H9 (cell line): Measurements from ENCODE around the gene PCCA. TPM values are rescaled to one million over a fixed set of nuclear protein-coding genes. Genes with fewer than 3 reads are reported as not detected.

Source experiments
- DNase-seq: peaks from one replicate; pipeline ENCODE4 v3.0.0-alpha.2; 2017
- H2AFZ ChIP-seq: one replicate; pipeline ENCODE4 v1.6.1; 2013; ENCODE audit warnings: mild to moderate bottlenecking, low read length, control low read depth, moderate library complexity
- H2AK5ac ChIP-seq: 2 replicates; pipeline ENCODE4 v1.6.1; 2013; ENCODE audit warnings: low read length, control low read depth, mixed read lengths; ENCODE audit not compliant: insufficient read length
- H2BK120ac ChIP-seq: one replicate; pipeline ENCODE4 v1.6.1; 2013; ENCODE audit warnings: low read depth, mild to moderate bottlenecking, low read length, control low read depth, inconsistent platforms; ENCODE audit not compliant: poor library complexity, severe bottlenecking
- H2BK12ac ChIP-seq: 2 replicates; pipeline ENCODE4 v1.6.1; 2013; ENCODE audit warnings: low read length, control low read depth, mixed read lengths, low read depth; ENCODE audit not compliant: insufficient read length
- H2BK15ac ChIP-seq: 2 replicates; pipeline ENCODE4 v1.6.1; 2013; ENCODE audit warnings: low read depth, low read length, control low read depth
- H2BK20ac ChIP-seq: one replicate; pipeline ENCODE4 v1.6.1; 2013; ENCODE audit warnings: low read depth, mild to moderate bottlenecking, low read length, control low read depth, inconsistent platforms; ENCODE audit not compliant: poor library complexity, severe bottlenecking
- H2BK5ac ChIP-seq: 2 replicates; pipeline ENCODE4 v1.6.1; 2013; ENCODE audit warnings: low read length, control low read depth, mixed read lengths; ENCODE audit not compliant: insufficient read length
- H3K14ac ChIP-seq: 2 replicates; pipeline ENCODE4 v1.6.1; 2013; ENCODE audit warnings: low read length, control low read depth; ENCODE audit not compliant: insufficient read depth
- H3K18ac ChIP-seq: 2 replicates; pipeline ENCODE4 v1.6.1; 2013; ENCODE audit warnings: low read depth, mild to moderate bottlenecking, mixed read lengths, low read length, control low read depth; ENCODE audit not compliant: insufficient read length
- H3K23ac ChIP-seq: 2 replicates; pipeline ENCODE4 v1.6.1; 2013; ENCODE audit warnings: low read length, control low read depth, mixed read lengths, low read depth; ENCODE audit not compliant: insufficient read length
- H3K23me2 ChIP-seq: 2 replicates; pipeline ENCODE4 v1.6.1; 2013; ENCODE audit warnings: low read depth, mild to moderate bottlenecking, mixed read lengths, low read length, control low read depth; ENCODE audit not compliant: insufficient read length, poor library complexity, severe bottlenecking
- H3K27ac ChIP-seq: 2 replicates; pipeline ENCODE4 v1.5.1; 2013; ENCODE audit warnings: low read length, control low read depth, mixed read lengths, low read depth; ENCODE audit not compliant: insufficient read length
- H3K27me3 ChIP-seq: 2 replicates; pipeline ENCODE4 v1.6.1; 2013; ENCODE audit warnings: low read length, control low read depth, inconsistent platforms; ENCODE audit not compliant: insufficient read depth
- H3K4ac ChIP-seq: 2 replicates; pipeline ENCODE4 v1.6.1; 2013; ENCODE audit warnings: low read depth, mild to moderate bottlenecking, control low read depth, inconsistent platforms, low read length, moderate library complexity
- H3K4me1 ChIP-seq: 2 replicates; pipeline ENCODE4 v1.6.1; 2013; ENCODE audit warnings: low read length, control low read depth, inconsistent platforms; ENCODE audit not compliant: insufficient read depth
- H3K4me2 ChIP-seq: 2 replicates; pipeline ENCODE4 v1.6.1; 2013; ENCODE audit warnings: low read length, control low read depth, mixed read lengths; ENCODE audit not compliant: insufficient read length, insufficient read depth
- H3K56ac ChIP-seq: 2 replicates; pipeline ENCODE4 v1.6.1; 2013; ENCODE audit warnings: low read depth, mild to moderate bottlenecking, mixed read lengths, low read length, control low read depth; ENCODE audit not compliant: insufficient read length
- H3K79me1 ChIP-seq: 2 replicates; pipeline ENCODE4 v1.6.1; 2013; ENCODE audit warnings: low read depth, mild to moderate bottlenecking, moderate library complexity, low read length, control low read depth, inconsistent platforms; ENCODE audit not compliant: insufficient read depth, poor library complexity, severe bottlenecking
- H3K79me2 ChIP-seq: 2 replicates; pipeline ENCODE4 v1.6.1; 2013; ENCODE audit warnings: low read length, control low read depth, inconsistent platforms; ENCODE audit not compliant: insufficient read depth
- H3K9ac ChIP-seq: 2 replicates; pipeline ENCODE4 v1.6.1; 2013; ENCODE audit warnings: low read length, control low read depth, mixed read lengths; ENCODE audit not compliant: insufficient read length; ENCODE audit errors: extremely low read depth
- H3K9me3 ChIP-seq: one replicate; pipeline ENCODE4 v1.6.1; 2013; ENCODE audit warnings: low read depth, low read length, inconsistent platforms; ENCODE audit not compliant: control insufficient read depth
- H3T11ph ChIP-seq: one replicate; pipeline ENCODE4 v1.6.1; 2013; ENCODE audit warnings: mild to moderate bottlenecking, low read length, control low read depth, inconsistent platforms
- H4K20me1 ChIP-seq: one replicate; pipeline ENCODE4 v1.6.1; 2013; ENCODE audit not compliant: control insufficient read depth, insufficient read length, insufficient read depth
- H4K5ac ChIP-seq: 2 replicates; pipeline ENCODE4 v1.6.1; 2013; ENCODE audit warnings: low read depth, mild to moderate bottlenecking, mixed read lengths, low read length, control low read depth; ENCODE audit not compliant: insufficient read length
- H4K8ac ChIP-seq: replicated peaks from 2 replicates; pipeline ENCODE4 v1.6.1; 2013; ENCODE audit warnings: low read length, control low read depth, mixed read lengths, low read depth; ENCODE audit not compliant: insufficient read length
- H4K91ac ChIP-seq: 2 replicates; pipeline ENCODE4 v1.6.1; 2013; ENCODE audit warnings: low read depth, mild to moderate bottlenecking, moderate library complexity, mixed read lengths, low read length, control low read depth; ENCODE audit not compliant: insufficient read length
- H3K27ac Mint-ChIP-seq, 3 experiments: 2 replicates in 2 of 3; 3 replicates in 1 of 3; pipeline ENCODE4 v1.8.0; 2020 to 2021; ENCODE audit warnings: mixed read lengths in 3 of 3, mild to moderate bottlenecking in 1 of 3, moderate library complexity in 1 of 3
- H3K27me3 Mint-ChIP-seq: 2 replicates; pipeline ENCODE4 v1.8.0; 2021; ENCODE audit warnings: low read depth, mild to moderate bottlenecking, moderate library complexity, mixed read lengths
- H3K36me3 Mint-ChIP-seq, 3 experiments: 2 replicates in 2 of 3; 3 replicates in 1 of 3; pipeline ENCODE4 v1.8.0; 2020 to 2021; ENCODE audit warnings: low read depth in 3 of 3, mixed read lengths in 3 of 3; ENCODE audit not compliant: insufficient read depth in 1 of 3
- H3K4me1 Mint-ChIP-seq, 2 experiments: 2 replicates each; pipeline ENCODE4 v1.8.0; 2020; ENCODE audit warnings: mixed read lengths in 2 of 2
- H3K4me3 Mint-ChIP-seq, 2 experiments: 2 replicates in 1 of 2; 3 replicates in 1 of 2; pipeline ENCODE4 v1.8.0; 2020 to 2021; ENCODE audit warnings: mild to moderate bottlenecking in 2 of 2, mixed read lengths in 2 of 2, moderate library complexity in 1 of 2
- H3K9me3 Mint-ChIP-seq, 2 experiments: 2 replicates in 1 of 2; 3 replicates in 1 of 2; pipeline ENCODE4 v1.8.0; 2020; ENCODE audit warnings: mild to moderate bottlenecking in 2 of 2, mixed read lengths in 2 of 2, moderate library complexity in 1 of 2
- WGBS: extraction: QIAGEN DNeasy Blood & Tissue Kit; methylation state at CpG from one replicate; pipeline ENCODE4 v1.1.7; 2013; ENCODE audit warnings: missing lambda C conversion rate, low lambda C conversion rate, mixed read lengths; ENCODE audit not compliant: insufficient read length; ENCODE audit errors: extremely low coverage; 5-methylcytosine and 5-hydroxymethylcytosine counted together
- total RNA-seq: library from RNA; stranded (reverse); gene quantifications from 2 replicates; pipeline ENCODE4 v1.2.1, GENCODE V29; 2021
- TF ChIP-seq, protein P1 (sequence below): fragments of 200-600 bp; sonication (generic); conservative IDR thresholded peaks from 3 replicates; pipeline ENCODE4 v1.8.0; 2021; ENCODE audit warnings: antibody characterized with exemption, mild to moderate bottlenecking

The PCCA gene
- total RNA-seq, 1 experiment from 2014 or later, result 56.5 TPM

DNA sequence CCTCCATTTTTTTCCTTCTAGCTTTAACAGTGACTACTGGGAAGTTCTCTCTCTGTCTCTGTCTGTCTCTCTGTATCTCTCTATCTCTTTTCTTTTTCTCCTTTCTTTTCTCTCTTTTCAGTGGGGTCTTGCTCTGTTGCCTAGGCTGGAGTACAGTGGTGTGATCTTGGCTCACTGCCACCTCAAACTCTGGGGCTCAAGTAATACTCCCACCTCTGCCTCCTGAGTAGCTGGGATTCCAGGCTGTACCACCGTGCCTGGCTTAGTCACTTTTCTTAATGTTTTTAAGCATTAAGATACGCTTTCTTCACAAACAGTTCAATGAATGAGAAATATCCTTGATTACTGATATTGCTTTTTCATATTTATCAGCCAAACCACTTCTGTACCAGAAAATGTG, 13.1 kb downstream of the PCCA start:
- H3K4me3 Mint-ChIP-seq, result no peak overlapping the region
- H2BK15ac ChIP-seq, result no peak overlapping the region
- H3K27ac Mint-ChIP-seq, result peak overlapping the region; percentile 4 to 84 (median 45); a peak in 5 of 7 replicates

More for the DNA sequence above, 13.1 kb downstream of the PCCA start:
- H3K9ac ChIP-seq, result no peak overlapping the region
- H3K9me3 ChIP-seq, result no peaks in the 10 kb centered on the region
- H3K36me3 Mint-ChIP-seq, result peaks cover 13 to 21% (median 18%) of the 10 kb centered on the region in 3 experiments
- no peaks in the 10 kb centered on the region for H3K23me2 ChIP-seq
- no peaks in the 10 kb centered on the region for H3K27me3 ChIP-seq
- no peaks in the 10 kb centered on the region for H3K9me3 Mint-ChIP-seq
- H2AK5ac ChIP-seq, result no peak overlapping the region
- no peak overlapping the region for H3K18ac ChIP-seq
- no peak overlapping the region for H3K14ac ChIP-seq
- no peak overlapping the region for H2BK20ac ChIP-seq
- H3K4me1 Mint-ChIP-seq, result peaks cover 9 to 11% of the 10 kb centered on the region in 2 experiments
- H4K5ac ChIP-seq, result no peak overlapping the region
- H3K23ac ChIP-seq, result no peak overlapping the region
- H3K56ac ChIP-seq, result no peak overlapping the region
- no peak overlapping the region for H3K4me2 ChIP-seq
- no CpG with 5 or more reads among the region's 2 CpGs for whole genome bisulfite sequencing
- no peak overlapping the region for H4K8ac ChIP-seq
- H4K20me1 ChIP-seq, result no peaks in the 10 kb centered on the region
- no peak for DNase-seq
- no peak overlapping the region for H3K27ac ChIP-seq
- H2BK5ac ChIP-seq, result no peak overlapping the region
- H3K79me1 ChIP-seq, result peaks cover 3% of the 10 kb centered on the region
- H3K79me2 ChIP-seq, result peaks cover 5% of the 10 kb centered on the region; the same call in 1 of the 2 replicates
- H4K91ac ChIP-seq, result no peak overlapping the region
- H2BK12ac ChIP-seq, result no peak overlapping the region
- H3K4ac ChIP-seq, result no peak overlapping the region
- no peaks in the 10 kb centered on the region for H3K4me1 ChIP-seq
- no peaks in the 10 kb centered on the region for H3K27me3 Mint-ChIP-seq
- H2AFZ ChIP-seq, result no peak overlapping the region
- H2BK120ac ChIP-seq, result no peak overlapping the region
- TF ChIP-seq, protein P1, sequence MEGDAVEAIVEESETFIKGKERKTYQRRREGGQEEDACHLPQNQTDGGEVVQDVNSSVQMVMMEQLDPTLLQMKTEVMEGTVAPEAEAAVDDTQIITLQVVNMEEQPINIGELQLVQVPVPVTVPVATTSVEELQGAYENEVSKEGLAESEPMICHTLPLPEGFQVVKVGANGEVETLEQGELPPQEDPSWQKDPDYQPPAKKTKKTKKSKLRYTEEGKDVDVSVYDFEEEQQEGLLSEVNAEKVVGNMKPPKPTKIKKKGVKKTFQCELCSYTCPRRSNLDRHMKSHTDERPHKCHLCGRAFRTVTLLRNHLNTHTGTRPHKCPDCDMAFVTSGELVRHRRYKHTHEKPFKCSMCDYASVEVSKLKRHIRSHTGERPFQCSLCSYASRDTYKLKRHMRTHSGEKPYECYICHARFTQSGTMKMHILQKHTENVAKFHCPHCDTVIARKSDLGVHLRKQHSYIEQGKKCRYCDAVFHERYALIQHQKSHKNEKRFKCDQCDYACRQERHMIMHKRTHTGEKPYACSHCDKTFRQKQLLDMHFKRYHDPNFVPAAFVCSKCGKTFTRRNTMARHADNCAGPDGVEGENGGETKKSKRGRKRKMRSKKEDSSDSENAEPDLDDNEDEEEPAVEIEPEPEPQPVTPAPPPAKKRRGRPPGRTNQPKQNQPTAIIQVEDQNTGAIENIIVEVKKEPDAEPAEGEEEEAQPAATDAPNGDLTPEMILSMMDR, result no peak
- H3T11ph ChIP-seq, result no peak overlapping the region
